ENCODE data around the gene GPLD1. TPM values are rescaled to one million over a fixed set of nuclear protein-coding genes. Genes with fewer than 3 reads are reported as not detected.

GPLD1 gene
- total and polyA plus RNA-seq, 2 experiments from 2014 or later = 3.8 to 11.1 TPM

- no peak overlapping the region for H3K4me3 ChIP-seq
- no peaks in the 10 kb centered on the region for H3K4me1 ChIP-seq (ENCODE audit: insufficient read depth)
- Mint-ChIP-seq H3K9me3 (peaks cover 11% of the 10 kb centered on the region), H3K27ac (no peak overlapping the region), H3K4me1 (no peaks in the 10 kb centered on the region), H3K36me3 (ENCODE audit: low read depth) (peaks cover 24% of the 10 kb centered on the region), H3K4me3 (no peak overlapping the region), H3K27me3 (ENCODE audit: insufficient read depth, low read depth, poor library complexity) (peaks cover 4% of the 10 kb centered on the region)
- H4K20me1 ChIP-seq (replicated peaks; ENCODE audit: insufficient read depth) = no peaks in the 10 kb centered on the region
- TF ChIP-seq NANOG (IDR thresholded peaks at IDR 0.05; ENCODE audit: borderline replicate concordance) (no peak), ZNF462 (CRISPR knock-in tag; IDR thresholded peaks at IDR 0.05) (no peak), CREB1 (CRISPR knock-in tag; IDR thresholded peaks at IDR 0.05; ENCODE audit: low read depth) (no peak), CTCF (conservative IDR thresholded peaks at IDR 0.05; ENCODE audit: low read depth in 2 of 2) (no peak)
- no peak overlapping the region for H2AFZ ChIP-seq
- H3K4me2 ChIP-seq = no peak overlapping the region
- H3K27ac ChIP-seq (ENCODE audit: low read depth) = no peak overlapping the region
- H3K36me3 ChIP-seq (ENCODE audit: insufficient read depth) = peaks cover 6% of the 10 kb centered on the region; the same call in 1 of the 2 replicates
- no peak for ATAC-seq
- H3F3A ChIP-seq (replicated peaks; ENCODE audit: low read depth) = no peaks in the 10 kb centered on the region
- no peaks in the 10 kb centered on the region for H3K79me2 ChIP-seq (replicated peaks; ENCODE audit: insufficient read depth)
- no peaks in the 10 kb centered on the region for H3K9me2 ChIP-seq (ENCODE audit: insufficient read depth)
- no peaks in the 10 kb centered on the region for H3K27me3 ChIP-seq (ENCODE audit: insufficient read depth)
- no peak for DNase-seq (ENCODE audit: low spot score)
Measured at GRCh38 chr6:24478903-24479302, 10.5 kb downstream of the GPLD1 start.

DNA sequence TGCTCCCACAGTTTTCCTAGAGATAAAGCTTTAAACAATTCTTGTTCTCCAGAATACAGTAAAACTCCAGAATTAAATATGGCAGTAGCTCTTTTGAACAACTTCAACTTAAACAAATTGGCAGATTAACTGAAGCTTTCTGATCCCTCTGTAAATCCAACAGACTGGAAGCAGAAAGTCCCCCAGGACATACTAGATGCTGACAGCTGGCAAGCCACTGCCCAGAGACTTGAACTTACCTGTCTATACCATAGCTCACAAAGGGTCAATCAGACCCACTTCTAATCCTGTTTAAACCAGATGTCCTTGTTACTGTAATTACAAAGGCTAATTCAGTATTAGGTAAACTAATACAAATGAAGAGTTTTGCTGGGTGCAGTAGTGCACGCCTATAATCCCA lies 12.3 kb downstream of the GPLD1 start:
- no peak overlapping the region for H3K4me3 Mint-ChIP-seq
- Histone ChIP-seq H3K4me3 (no peak overlapping the region), H3K36me3 (ENCODE audit: insufficient read depth) (peaks cover 6% of the 10 kb centered on the region; the same call in 1 of the 2 replicates), H3F3A (replicated peaks; ENCODE audit: low read depth) (no peaks in the 10 kb centered on the region), H3K9me2 (ENCODE audit: insufficient read depth) (no peaks in the 10 kb centered on the region), H3K27ac (ENCODE audit: low read depth) (no peak overlapping the region), H3K4me2 (no peak overlapping the region), H4K20me1 (replicated peaks; ENCODE audit: insufficient read depth) (no peaks in the 10 kb centered on the region), H2AFZ (no peak overlapping the region), H3K27me3 (ENCODE audit: insufficient read depth) (no peaks in the 10 kb centered on the region), H3K79me2 (replicated peaks; ENCODE audit: insufficient read depth) (no peaks in the 10 kb centered on the region), H3K4me1 (ENCODE audit: insufficient read depth) (no peaks in the 10 kb centered on the region)
- H3K4me1 Mint-ChIP-seq = no peaks in the 10 kb centered on the region
- DNase-seq (ENCODE audit: low spot score) (no peak), ATAC-seq (no peak)
- peaks cover 4% of the 10 kb centered on the region for H3K27me3 Mint-ChIP-seq (ENCODE audit: insufficient read depth, low read depth, poor library complexity)
- H3K36me3 Mint-ChIP-seq (ENCODE audit: low read depth) = peaks cover 24% of the 10 kb centered on the region
- no peak for TF ChIP-seq EZH2phosphoT487 (IDR thresholded peaks at IDR 0.05; ENCODE audit: unreplicated experiment)
- TF ChIP-seq STAT1 (IDR thresholded peaks at IDR 0.05; ENCODE audit: unreplicated experiment) = no peak
- TF ChIP-seq ETS1 (IDR thresholded peaks at IDR 0.05) = no peak
- H3K27ac Mint-ChIP-seq = no peak overlapping the region
- H3K9me3 Mint-ChIP-seq = peaks cover 11% of the 10 kb centered on the region

Measured in GM23338 (cell line).